ENCODE data around the gene SCAMP3.
"Not testable (repeated sequence)": the region's sequence is repeated elsewhere in the genome, so short reads cannot be mapped to it uniquely, and the experiment has no call there.

Gene SCAMP3

DNA sequence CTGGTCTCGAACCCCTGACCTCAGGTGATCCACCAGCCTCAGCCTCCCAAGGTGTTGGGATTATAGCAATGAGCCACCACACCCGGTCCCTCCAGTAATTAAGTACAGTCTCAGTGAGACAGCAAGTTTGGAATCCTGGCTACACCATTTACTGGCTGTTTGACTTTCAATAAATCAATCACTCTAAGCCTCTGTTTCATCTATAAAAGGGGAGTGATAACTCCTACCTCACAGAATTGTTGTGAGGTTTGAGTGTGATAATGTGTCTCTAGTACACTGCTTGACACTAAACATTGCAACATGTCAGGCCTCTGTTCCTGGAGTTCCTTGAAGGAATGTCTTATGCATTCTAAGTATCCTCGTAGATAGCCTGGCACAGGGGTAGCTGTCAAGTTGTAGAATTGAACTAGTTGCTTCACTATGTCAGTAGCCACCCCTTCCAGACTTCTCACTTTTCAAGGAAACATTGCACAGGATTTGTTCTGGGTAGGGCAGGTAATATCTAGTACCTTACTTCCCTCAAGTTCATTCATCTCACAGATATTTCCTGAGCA, 19.3 kb downstream of the SCAMP3 start:
- TF ChIP-seq, protein P1, sequence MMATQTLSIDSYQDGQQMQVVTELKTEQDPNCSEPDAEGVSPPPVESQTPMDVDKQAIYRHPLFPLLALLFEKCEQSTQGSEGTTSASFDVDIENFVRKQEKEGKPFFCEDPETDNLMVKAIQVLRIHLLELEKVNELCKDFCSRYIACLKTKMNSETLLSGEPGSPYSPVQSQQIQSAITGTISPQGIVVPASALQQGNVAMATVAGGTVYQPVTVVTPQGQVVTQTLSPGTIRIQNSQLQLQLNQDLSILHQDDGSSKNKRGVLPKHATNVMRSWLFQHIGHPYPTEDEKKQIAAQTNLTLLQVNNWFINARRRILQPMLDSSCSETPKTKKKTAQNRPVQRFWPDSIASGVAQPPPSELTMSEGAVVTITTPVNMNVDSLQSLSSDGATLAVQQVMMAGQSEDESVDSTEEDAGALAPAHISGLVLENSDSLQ (IDR thresholded peaks at IDR 0.05) = peak; percentile 74
- TF ChIP-seq NFRKB (IDR thresholded peaks at IDR 0.05) = no peak
- no peak for TF ChIP-seq FOXK2 (IDR thresholded peaks at IDR 0.05)
- CTCF ChIA-PET = interaction anchor here (0.7 to 3.8 kb wide), 2 partner anchors 8 to 157 kb away, joined by 4 to 28 read pairs; no protein-coding TSS in a partner anchor
- POLR2A ChIA-PET = interaction anchor here (1.0 to 5.7 kb wide), 9 partner anchors 9 to 81 kb away, joined by 3 to 43 read pairs (median 15); partner anchors contain the start of genes HCN3, KRTCAP2, MTX1 and SCAMP3
- no peak for DNase-seq (ENCODE audit: extremely low spot score)

DNA sequence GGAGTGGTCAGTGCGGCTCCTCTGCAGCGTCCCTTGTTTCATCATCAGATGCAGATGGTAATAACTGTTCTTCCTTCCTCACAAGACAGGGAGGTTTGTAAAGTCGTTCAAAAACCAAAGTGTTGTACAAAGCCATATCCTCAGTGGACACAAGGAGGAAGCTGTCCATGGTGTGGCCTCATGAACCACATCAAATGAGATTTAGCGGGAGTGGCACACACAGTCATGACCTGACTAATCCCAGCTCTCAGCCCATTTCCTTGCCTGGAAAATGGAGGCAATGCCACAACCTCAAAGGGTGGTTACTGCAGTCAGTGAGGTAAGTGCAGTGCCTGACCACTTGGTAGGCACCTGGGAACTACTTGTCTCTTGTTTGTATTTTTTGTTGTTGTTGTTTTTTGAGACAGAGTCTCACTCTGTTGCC, 20.3 kb downstream of the SCAMP3 start:
- TF ChIP-seq FOXA1 (IDR thresholded peaks at IDR 0.05) (no peak), NFRKB (IDR thresholded peaks at IDR 0.05) (no peak), FOXK2 (IDR thresholded peaks at IDR 0.05) (no peak)
- DNase-seq (ENCODE audit: extremely low spot score) = no peak
- CTCF ChIA-PET = interaction anchor here (1.5 to 3.8 kb wide), 3 partner anchors 9 to 69 kb away, joined by 4 to 28 read pairs (median 6); partner anchors contain the start of gene KRTCAP2
- POLR2A ChIA-PET = interaction anchor here (0.8 to 5.7 kb wide), 7 partner anchors 9 to 82 kb away, joined by 3 to 43 read pairs (median 5); partner anchors contain the start of genes KRTCAP2, MTX1 and THBS3

DNA sequence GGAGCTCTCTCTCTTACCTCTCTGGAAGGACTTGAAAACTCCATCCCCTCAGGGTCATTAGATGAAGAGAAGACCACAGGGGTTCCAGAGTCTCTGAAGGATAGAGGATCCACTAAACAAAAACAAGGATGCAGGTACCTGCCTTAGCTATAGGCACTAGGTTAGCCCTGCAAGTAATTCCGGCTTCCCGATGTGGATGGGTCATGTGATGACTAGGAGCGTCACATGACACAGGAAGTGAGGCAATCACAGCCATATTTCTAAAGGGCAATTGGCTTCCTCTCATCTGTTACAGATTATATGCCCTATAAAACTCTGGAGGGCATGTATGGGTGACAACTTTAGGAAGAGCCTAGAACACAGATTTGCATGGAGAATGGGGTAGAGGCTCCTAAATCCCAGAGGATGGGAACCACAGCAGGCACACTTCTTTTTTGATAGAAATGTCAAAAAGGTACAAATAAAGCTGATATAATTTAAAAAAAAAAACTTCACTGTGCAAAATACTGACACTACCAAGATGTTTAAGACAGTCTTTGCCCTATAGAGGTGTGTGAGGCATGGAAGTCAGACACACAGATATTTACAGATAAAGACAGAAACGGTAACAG, 21.0 kb downstream of the SCAMP3 start:
- ChIA-PET CTCF (interaction anchor here (1.5 to 3.8 kb wide), 3 partner anchors 10 to 68 kb away, joined by 4 to 28 read pairs (median 6); partner anchors contain the start of gene KRTCAP2), POLR2A (interaction anchor here (0.6 to 5.7 kb wide), 8 partner anchors 10 to 482 kb away, joined by 3 to 43 read pairs (median 4); partner anchors contain the start of genes KRTCAP2, MTX1 and THBS3)
- TF ChIP-seq SUZ12 (IDR thresholded peaks at IDR 0.05) (no peak), ZNF384 (IDR thresholded peaks at IDR 0.05) (peak; percentile 87), FOXM1 (IDR thresholded peaks at IDR 0.05; ENCODE audit: borderline replicate concordance) (no peak; the same call in 1 of the 2 replicates), L3MBTL2 (conservative IDR thresholded peaks at IDR 0.05) (peak; percentile 47), NFRKB (IDR thresholded peaks at IDR 0.05) (peak; percentile 61; the same call in 1 of the 2 replicates), ELF4 (IDR thresholded peaks at IDR 0.05) (peak; percentile 91)
- TF ChIP-seq, protein P1 (IDR thresholded peaks at IDR 0.05) = peak; percentile 22; the same call in 1 of the 2 replicates
- DNase-seq (ENCODE audit: extremely low spot score) = peak; percentile 84

DNA sequence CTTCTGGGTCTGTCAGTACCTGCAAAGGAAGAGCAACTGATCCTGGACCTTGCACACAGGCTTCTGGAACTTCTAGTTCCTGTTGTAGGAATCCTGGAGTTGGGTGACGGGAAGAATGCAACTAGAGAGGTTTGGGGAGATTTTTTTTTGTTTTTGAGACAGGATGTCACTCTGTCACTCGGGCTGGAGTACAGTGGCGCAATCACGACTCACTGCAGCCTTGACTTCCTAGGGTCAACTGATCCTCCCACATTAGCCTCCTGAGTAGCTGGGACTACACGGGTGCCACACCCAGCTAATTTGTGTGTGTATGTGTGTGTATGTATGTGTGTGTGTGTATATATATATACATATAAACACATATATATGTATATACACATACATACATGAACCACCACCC, 25.7 kb downstream of the SCAMP3 start:
- TF ChIP-seq SUZ12 (IDR thresholded peaks at IDR 0.05) (no peak), L3MBTL2 (conservative IDR thresholded peaks at IDR 0.05) (no peak), FOXA1 (IDR thresholded peaks at IDR 0.05) (no peak), HDGF (IDR thresholded peaks at IDR 0.05; ENCODE audit: borderline replicate concordance) (no peak), SP1 (IDR thresholded peaks at IDR 0.05) (no peak), TARDBP (IDR thresholded peaks at IDR 0.05) (no peak), LEF1 (IDR thresholded peaks at IDR 0.05; ENCODE audit: borderline replicate concordance) (no peak), BHLHE40 (IDR thresholded peaks at IDR 0.05; ENCODE audit: borderline replicate concordance) (no peak), FOXK2 (IDR thresholded peaks at IDR 0.05) (no peak), ARNT (IDR thresholded peaks at IDR 0.05) (no peak), FOXM1 (IDR thresholded peaks at IDR 0.05; ENCODE audit: borderline replicate concordance) (no peak), CTBP1 (IDR thresholded peaks at IDR 0.05; ENCODE audit: borderline replicate concordance) (no peak), NFRKB (IDR thresholded peaks at IDR 0.05) (no peak), ELF4 (IDR thresholded peaks at IDR 0.05) (no peak), ZNF384 (IDR thresholded peaks at IDR 0.05) (no peak)
- TF ChIP-seq, protein P1 (IDR thresholded peaks at IDR 0.05) = no peak
- CTCF ChIA-PET = no interaction called here
- POLR2A ChIA-PET = interaction anchor here (1.5 kb wide), 1 partner anchor 8 kb away, joined by 3 read pairs; no protein-coding TSS in a partner anchor
- DNase-seq (ENCODE audit: extremely low spot score) = no peak

DNA sequence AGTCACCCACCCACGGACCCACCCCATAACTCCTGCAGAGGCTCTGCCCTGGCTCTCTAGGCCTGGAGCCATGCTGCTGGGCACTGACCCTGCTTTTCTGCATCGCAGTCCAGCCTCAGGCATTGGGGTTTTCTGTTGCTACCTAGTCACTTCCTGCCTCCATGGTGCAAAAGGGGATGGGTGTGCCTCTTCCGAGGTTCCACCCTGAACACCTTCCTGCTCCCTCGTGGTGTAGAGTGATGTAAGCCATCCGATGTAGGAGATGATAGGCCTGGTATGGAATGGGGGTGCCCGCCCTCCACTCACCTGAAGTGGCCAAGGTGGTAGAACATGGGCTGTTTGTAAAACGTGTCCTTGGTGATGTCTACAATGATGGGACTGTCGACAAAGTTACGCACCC, 26.8 kb downstream of the SCAMP3 start:
- DNase-seq (ENCODE audit: extremely low spot score); POLR2A ChIA-PET: not testable (repeated sequence)
- CTCF ChIA-PET = interaction anchor here (0.6 kb wide), 1 partner anchor 170 kb away, joined by 7 read pairs; no protein-coding TSS in a partner anchor

DNA sequence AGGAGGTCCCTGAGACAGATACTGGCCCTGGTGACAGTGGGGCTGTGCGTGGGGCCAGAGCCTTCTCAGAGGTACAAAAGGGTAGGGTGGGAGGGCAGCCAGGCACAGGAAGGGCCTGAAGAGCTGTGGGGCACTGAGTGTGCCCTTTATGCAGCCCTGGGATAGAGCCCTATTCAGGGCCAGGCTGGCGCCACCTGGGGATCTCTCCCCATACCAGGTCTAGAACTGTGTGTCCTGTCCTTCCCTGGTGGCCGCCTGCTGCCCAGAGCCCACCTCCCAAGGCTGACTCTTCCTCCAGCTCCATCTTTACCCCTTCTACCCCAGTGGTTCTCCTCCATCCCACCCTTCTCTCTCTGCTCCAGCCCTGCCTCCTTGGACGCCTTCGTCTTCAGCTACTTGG, 28.7 kb downstream of the SCAMP3 start:
- DNase-seq (ENCODE audit: extremely low spot score); CTCF ChIA-PET; POLR2A ChIA-PET: not testable (repeated sequence)

DNA sequence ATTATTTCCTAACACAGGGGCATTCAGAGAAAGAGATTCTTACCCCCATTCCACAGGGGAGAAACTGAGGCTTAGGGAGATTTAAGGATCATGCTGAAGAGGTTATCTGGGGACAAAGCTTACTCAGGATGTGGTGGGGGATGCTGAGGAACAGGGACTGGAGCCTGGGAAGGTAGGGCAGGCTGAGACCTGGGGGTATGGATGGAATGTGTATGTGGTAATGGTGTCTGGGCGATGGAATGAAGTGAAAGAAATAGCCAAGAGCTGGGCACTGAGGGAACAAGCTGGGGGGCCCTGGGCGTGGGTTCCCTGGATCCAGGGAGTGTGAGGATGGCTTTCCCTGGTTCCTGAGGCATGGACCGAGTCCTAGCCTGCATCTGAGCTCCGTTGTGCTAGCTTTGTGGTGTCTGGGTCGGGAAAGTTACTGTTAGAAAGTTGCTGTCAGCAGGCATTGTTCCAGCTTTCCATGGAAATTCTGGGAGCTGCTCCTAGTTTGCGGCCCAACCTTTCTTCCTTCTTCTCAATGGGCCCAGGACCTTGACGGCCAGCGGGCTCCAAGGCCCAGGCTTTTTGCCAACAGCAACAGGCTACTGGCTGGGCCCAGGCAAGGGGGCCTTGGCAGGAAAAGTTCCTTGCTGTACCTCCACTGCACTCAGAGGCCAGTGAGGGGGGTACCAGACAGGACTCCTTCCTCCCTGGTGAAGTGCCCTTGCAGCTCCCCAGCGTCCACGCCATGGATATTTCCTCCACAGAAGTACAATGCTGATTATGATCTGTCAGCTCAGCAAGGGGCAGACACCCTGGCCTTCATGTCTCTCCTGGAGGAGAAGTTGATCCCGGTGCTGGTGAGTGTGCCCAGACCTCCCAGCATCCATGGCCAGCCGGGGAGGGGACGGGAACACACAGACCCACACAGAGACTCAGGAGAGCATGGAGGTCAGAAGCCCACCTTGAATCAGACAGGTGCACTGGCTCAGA, 29.9 kb downstream of the SCAMP3 start:
- POLR2A ChIA-PET; CTCF ChIA-PET; DNase-seq (ENCODE audit: extremely low spot score): not testable (repeated sequence)

DNA sequence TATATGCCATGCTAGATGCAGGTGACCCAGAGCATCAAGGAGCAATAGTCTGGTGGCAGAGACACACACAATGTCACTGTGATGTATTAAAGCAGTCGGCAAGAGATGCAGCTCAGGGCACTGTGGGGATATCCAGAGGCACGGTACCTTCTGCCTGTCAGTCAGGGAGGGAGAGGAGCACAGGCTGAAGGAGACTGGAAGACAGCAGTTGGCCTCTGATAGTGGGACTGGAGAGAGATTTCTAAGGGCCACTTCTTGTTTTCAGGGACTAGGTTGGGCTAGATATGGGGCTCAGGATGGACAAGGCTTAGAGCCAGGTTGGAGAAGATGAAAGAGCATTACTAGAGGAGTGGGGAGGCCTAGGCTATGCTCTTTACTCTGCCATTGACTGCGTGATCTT, 30.9 kb downstream of the SCAMP3 start:
- POLR2A ChIA-PET; DNase-seq (ENCODE audit: extremely low spot score); CTCF ChIA-PET: not testable (repeated sequence)
